SJSA1 (cell line): ENCODE measurements around the gene NUDT21. TPM values are rescaled to one million over a fixed set of nuclear protein-coding genes. Genes with fewer than 3 reads are reported as not detected.
"Not testable (repeated sequence)": the region's sequence is repeated elsewhere in the genome, so short reads cannot be mapped to it uniquely, and the experiment has no call there.

Experiments used
- DNase-seq, 2 experiments: peaks; one replicate each; pipeline ENCODE4 v3.0.0-alpha.2; 2015 to 2020; ENCODE audit warnings: low spot score in 2 of 2, low read depth in 1 of 2
- H3K27ac ChIP-seq: fragments of 250-450 bp; sonication (Bioruptor Pico); 2 replicates; pipeline ENCODE4 v1.5.1; 2020; ENCODE audit warnings: mild to moderate bottlenecking, moderate library complexity
- H3K27me3 ChIP-seq: fragments of 250-450 bp; sonication (Bioruptor Pico); replicated peaks from 2 replicates; pipeline ENCODE4 v1.5.1; 2020; ENCODE audit warnings: mild to moderate bottlenecking, moderate library complexity
- H3K36me3 ChIP-seq: fragments of 250-450 bp; sonication (Bioruptor Pico); 2 replicates; pipeline ENCODE4 v1.5.1; 2020; ENCODE audit warnings: mild to moderate bottlenecking
- H3K4me1 ChIP-seq: fragments of 250-450 bp; sonication (Bioruptor Pico); replicated peaks from 2 replicates; pipeline ENCODE4 v1.6.1; 2021; ENCODE audit warnings: mild to moderate bottlenecking
- H3K4me3 ChIP-seq: fragments of 250-450 bp; sonication (Bioruptor Pico); 2 replicates; pipeline ENCODE4 v1.5.1; 2020; ENCODE audit warnings: mild to moderate bottlenecking
- H3K9me3 ChIP-seq: fragments of 250-450 bp; sonication (Bioruptor Pico); replicated peaks from 2 replicates; pipeline ENCODE4 v1.5.1; 2020; ENCODE audit warnings: mild to moderate bottlenecking
- total RNA-seq: library from RNA; depleted of rRNA; stranded (reverse); fragments of >200 nt; shearing (Covaris generic); gene quantifications from 2 replicates; pipeline ENCODE4 v1.2.3, GENCODE V29; 2014; rRNA removed

The NUDT21 gene
- 97.8 and 132 TPM in 2 replicates for total RNA-seq

- Histone ChIP-seq H3K9me3 (no peaks in the 10 kb centered on the region), H3K36me3 (peaks cover 54% of the 10 kb centered on the region), H3K4me1 (peaks cover 15% of the 10 kb centered on the region), H3K27ac (peak within 1 kb of the TSS; percentile 57), H3K27me3 (no peaks in the 10 kb centered on the region), H3K4me3 (peak within 1 kb of the TSS; percentile 83)
- peak; percentile 91 to 97 for DNase-seq
These were observed at the start of gene NUDT21, which contains the start of gene OGFOD1 for GRCh38 chr16:56450986-56451752. TSS of gene NUDT21 (minus strand) at chr16:56451332. CDS start at chr16:56451202, 130 bp downstream. TSS of gene OGFOD1 (plus strand) at chr16:56451554. CDS start at chr16:56451613, 59 bp downstream.

GRCh38 chr16:56493815-56494214 lies 42.7 kb upstream of the NUDT21 start:
- H3K27ac ChIP-seq = no peak overlapping the region
- H3K27me3 ChIP-seq = no peaks in the 10 kb centered on the region
- DNase-seq = no peak
- no peaks in the 10 kb centered on the region for H3K9me3 ChIP-seq
- no peaks in the 10 kb centered on the region for H3K4me1 ChIP-seq
- H3K36me3 ChIP-seq = peaks cover 4% of the 10 kb centered on the region; the same call in 1 of the 2 replicates
- no peak overlapping the region for H3K4me3 ChIP-seq

- H3K27me3 ChIP-seq = no peaks in the 10 kb centered on the region
- H3K9me3 ChIP-seq = no peaks in the 10 kb centered on the region
- no peak for DNase-seq
- H3K27ac ChIP-seq = no peak overlapping the region
- H3K4me3 ChIP-seq = no peak overlapping the region
- H3K4me1 ChIP-seq = no peaks in the 10 kb centered on the region
- H3K36me3 ChIP-seq = peaks cover under 1% of the 10 kb centered on the region; the same call in 1 of the 2 replicates
These were observed 42.0 kb upstream of the NUDT21 start for GRCh38 chr16:56493126-56493525.

GRCh38 chr16:56491657-56492261 lies 40.6 kb upstream of the NUDT21 start:
- Histone ChIP-seq H3K4me1 (no peaks in the 10 kb centered on the region), H3K27ac (no peak overlapping the region), H3K4me3 (no peak overlapping the region)

GRCh38 chr16:56488868-56489267 lies 37.7 kb upstream of the NUDT21 start:
- not testable (repeated sequence) for H3K27me3 ChIP-seq, H3K9me3 ChIP-seq, DNase-seq, H3K4me1 ChIP-seq, H3K27ac ChIP-seq, H3K4me3 ChIP-seq, H3K36me3 ChIP-seq

More at GRCh38 chr16:56491657-56492261, 40.6 kb upstream of the NUDT21 start:
- no peaks in the 10 kb centered on the region for H3K27me3 ChIP-seq
- no peaks in the 10 kb centered on the region for H3K36me3 ChIP-seq
- DNase-seq = no peak
- no peaks in the 10 kb centered on the region for H3K9me3 ChIP-seq

GRCh38 chr16:56488035-56488434 lies 36.9 kb upstream of the NUDT21 start:
- Histone ChIP-seq H3K36me3 (peaks cover 7% of the 10 kb centered on the region; the same call in 1 of the 2 replicates), H3K27ac (no peak overlapping the region), H3K4me1 (no peaks in the 10 kb centered on the region), H3K9me3 (no peaks in the 10 kb centered on the region), H3K27me3 (no peaks in the 10 kb centered on the region), H3K4me3 (no peak overlapping the region)
- no peak for DNase-seq

- Histone ChIP-seq H3K4me1 (no peaks in the 10 kb centered on the region), H3K27ac (no peak overlapping the region), H3K4me3 (no peak overlapping the region), H3K9me3 (no peaks in the 10 kb centered on the region), H3K27me3 (no peaks in the 10 kb centered on the region), H3K36me3 (peaks cover 26% of the 10 kb centered on the region)
- DNase-seq = no peak
These were observed 32.3 kb upstream of the NUDT21 start for GRCh38 chr16:56483394-56483793.

GRCh38 chr16:56482683-56483236 lies 31.6 kb upstream of the NUDT21 start:
- Histone ChIP-seq H3K27ac (no peak overlapping the region), H3K27me3 (no peaks in the 10 kb centered on the region), H3K4me3 (no peak overlapping the region), H3K9me3 (no peaks in the 10 kb centered on the region), H3K4me1 (no peaks in the 10 kb centered on the region), H3K36me3 (peaks cover 29% of the 10 kb centered on the region)
- no peak for DNase-seq

GRCh38 chr16:56481468-56482122 lies 30.5 kb upstream of the NUDT21 start:
- H3K9me3 ChIP-seq = no peaks in the 10 kb centered on the region
- DNase-seq = no peak
- H3K4me1 ChIP-seq = peaks cover 9% of the 10 kb centered on the region
- no peak overlapping the region for H3K27ac ChIP-seq
- H3K4me3 ChIP-seq = no peak overlapping the region
- H3K36me3 ChIP-seq = peaks cover 38% of the 10 kb centered on the region
- H3K27me3 ChIP-seq = no peaks in the 10 kb centered on the region

- no peak for DNase-seq
- Histone ChIP-seq H3K9me3 (no peaks in the 10 kb centered on the region), H3K27me3 (no peaks in the 10 kb centered on the region), H3K4me1 (peaks cover 10% of the 10 kb centered on the region), H3K4me3 (no peak overlapping the region), H3K27ac (no peak overlapping the region), H3K36me3 (peaks cover 45% of the 10 kb centered on the region)
These were observed 29.8 kb upstream of the NUDT21 start for GRCh38 chr16:56480776-56481467.

- H3K9me3 ChIP-seq = no peaks in the 10 kb centered on the region
- peaks cover 10% of the 10 kb centered on the region for H3K4me1 ChIP-seq
- H3K4me3 ChIP-seq = no peak overlapping the region
- H3K27ac ChIP-seq = no peak overlapping the region
- H3K27me3 ChIP-seq = no peaks in the 10 kb centered on the region
- H3K36me3 ChIP-seq = peaks cover 57% of the 10 kb centered on the region
- DNase-seq = no peak
These were observed 28.3 kb upstream of the NUDT21 start for GRCh38 chr16:56479469-56479868.

- no peaks in the 10 kb centered on the region for H3K27me3 ChIP-seq
- no peak overlapping the region for H3K4me3 ChIP-seq
- H3K36me3 ChIP-seq = peaks cover 65% of the 10 kb centered on the region
- no peak for DNase-seq
- peaks cover 10% of the 10 kb centered on the region for H3K4me1 ChIP-seq
- H3K27ac ChIP-seq = no peak overlapping the region
- H3K9me3 ChIP-seq = no peaks in the 10 kb centered on the region
These were observed 27.3 kb upstream of the NUDT21 start for GRCh38 chr16:56478281-56479049.
